Measurements from ENCODE around the gene DISP2. TPM values are rescaled to one million over a fixed set of nuclear protein-coding genes. Genes with fewer than 3 reads are reported as not detected.

The DISP2 gene
- total RNA-seq, 1 donor from 2014 or later: 0.38 TPM

- H3K9me3 Mint-ChIP-seq: no peaks in the 10 kb centered on the region
- peak; percentile 17 for TF ChIP-seq CTCF (IDR thresholded peaks at IDR 0.05)
- peaks cover 24% of the 10 kb centered on the region for H3K4me1 Mint-ChIP-seq
- intact Hi-C loops (cut with micrococcal nuclease): loop anchor here (1.0 to 5.0 kb wide), 6 partner anchors 17 to 651 kb away; partner anchors contain the start of gene PLCB2
- peak; percentile 96 for ATAC-seq (ENCODE audit: low read depth)
- H3K36me3 Mint-ChIP-seq (ENCODE audit: low read depth): no peaks in the 10 kb centered on the region
- ChIA-PET POLR2A (interaction anchor here (1.0 to 2.3 kb wide), 5 partner anchors 15 to 121 kb away, joined by 5 to 19 read pairs (median 6); partner anchors contain the start of genes INAFM2 and PLCB2), CTCF (interaction anchor here (0.7 to 13.8 kb wide), 27 partner anchors 11 to 654 kb away, joined by 3 to 310 read pairs (median 6); partner anchors contain the start of genes ANKRD63, EIF2AK4, INAFM2 and PLCB2)
- no peaks in the 10 kb centered on the region for H3K27me3 Mint-ChIP-seq
- H3K4me3 Mint-ChIP-seq: no peak overlapping the region
- peak; percentile 67 for DNase-seq
- no peak overlapping the region for H3K27ac Mint-ChIP-seq
These were observed 19.9 kb upstream of the DISP2 start for GRCh38 chr15:40338041-40338657.

GRCh38 chr15:40338921-40339620 lies 18.9 kb upstream of the DISP2 start:
- peaks cover 18% of the 10 kb centered on the region for H3K4me1 Mint-ChIP-seq
- TF ChIP-seq CTCF (IDR thresholded peaks at IDR 0.05): no peak
- no peak for DNase-seq
- POLR2A ChIA-PET: no interaction called here
- intact Hi-C loops (cut with micrococcal nuclease): loop anchor here (1.0 to 5.0 kb wide), 6 partner anchors 18 to 652 kb away; partner anchors contain the start of gene PLCB2
- H3K27me3 Mint-ChIP-seq: no peaks in the 10 kb centered on the region
- CTCF ChIA-PET: interaction anchor here (0.6 to 13.8 kb wide), 15 partner anchors 12 to 655 kb away, joined by 3 to 310 read pairs (median 8); partner anchors contain the start of genes INAFM2 and PLCB2
- no peak overlapping the region for H3K4me3 Mint-ChIP-seq
- H3K9me3 Mint-ChIP-seq: no peaks in the 10 kb centered on the region
- ATAC-seq (ENCODE audit: low read depth): no peak
- H3K36me3 Mint-ChIP-seq (ENCODE audit: low read depth): no peaks in the 10 kb centered on the region
- no peak overlapping the region for H3K27ac Mint-ChIP-seq

DNA sequence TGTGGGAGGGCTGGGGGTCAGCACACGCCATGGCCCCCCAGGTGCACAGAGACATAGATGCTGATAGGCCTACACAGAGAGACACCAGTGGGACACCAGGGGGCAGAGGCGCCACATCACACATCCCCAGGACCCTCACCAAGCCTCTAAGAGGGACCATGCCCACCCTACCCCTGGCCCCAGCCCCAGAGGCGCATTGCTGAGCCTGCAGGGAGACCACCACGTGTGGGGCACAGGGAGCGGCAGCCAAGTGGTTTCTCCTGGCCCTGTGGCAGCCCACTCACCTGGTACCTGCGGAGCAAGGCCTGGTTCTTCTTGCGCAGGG lies 18.4 kb upstream of the DISP2 start:
- DNase-seq (no peak), ATAC-seq (ENCODE audit: low read depth) (no peak)
- Mint-ChIP-seq H3K27ac (no peak overlapping the region), H3K27me3 (no peaks in the 10 kb centered on the region), H3K4me1 (peaks cover 13% of the 10 kb centered on the region), H3K36me3 (ENCODE audit: low read depth) (no peaks in the 10 kb centered on the region), H3K4me3 (no peak overlapping the region), H3K9me3 (no peaks in the 10 kb centered on the region)
- intact Hi-C loops (cut with micrococcal nuclease): loop anchor here (5.0 kb wide), 1 partner anchor 652 kb away; no protein-coding TSS in a partner anchor
- CTCF ChIA-PET: interaction anchor here (0.6 to 13.8 kb wide), 7 partner anchors 13 to 122 kb away, joined by 3 to 310 read pairs (median 41); partner anchors contain the start of genes INAFM2 and PLCB2
- POLR2A ChIA-PET: no interaction called here
- TF ChIP-seq CTCF (IDR thresholded peaks at IDR 0.05): no peak

DNA sequence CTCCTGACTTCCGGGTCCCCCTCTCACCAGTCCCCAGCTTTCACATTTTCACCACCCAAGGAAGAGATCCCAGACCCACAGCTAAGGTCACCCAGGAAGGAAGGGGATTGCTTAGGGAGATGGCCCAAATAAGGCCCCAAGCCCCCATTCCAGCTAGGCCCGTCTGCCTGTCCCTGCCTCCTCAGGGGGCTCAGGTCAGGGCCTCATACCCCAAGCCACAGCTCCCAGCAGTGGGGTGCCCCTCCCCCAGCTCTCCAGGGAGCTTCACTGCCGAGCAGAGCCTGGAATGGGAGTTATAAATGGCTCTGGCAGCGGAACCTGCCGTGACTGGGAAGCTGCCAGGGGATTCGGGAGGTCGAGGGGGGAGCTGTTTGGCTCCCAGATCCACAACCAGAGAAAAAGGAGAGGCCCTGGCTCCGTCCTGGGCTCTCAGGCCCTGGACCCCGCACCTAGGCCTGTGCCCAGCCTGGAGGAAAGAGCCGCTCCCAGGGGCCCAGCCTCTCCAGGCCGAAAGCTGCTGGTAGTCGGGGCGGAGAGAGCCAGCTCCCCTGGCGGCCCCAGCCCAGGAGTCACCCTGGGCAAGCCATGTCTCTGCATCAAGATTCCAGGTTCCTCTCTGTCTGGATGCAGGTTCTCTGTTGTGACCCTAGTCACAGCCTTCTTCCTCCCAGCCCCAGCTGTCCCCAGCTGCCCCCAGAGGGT lies 17.8 kb upstream of the DISP2 start:
- H3K4me1 Mint-ChIP-seq: peaks cover 10% of the 10 kb centered on the region
- H3K27me3 Mint-ChIP-seq: no peaks in the 10 kb centered on the region
- DNase-seq: no peak
- ChIA-PET POLR2A (no interaction called here), CTCF (interaction anchor here (0.6 to 13.8 kb wide), 8 partner anchors 13 to 123 kb away, joined by 3 to 310 read pairs (median 5); partner anchors contain the start of genes INAFM2 and PLCB2)
- no peak overlapping the region for H3K27ac Mint-ChIP-seq
- H3K36me3 Mint-ChIP-seq (ENCODE audit: low read depth): no peaks in the 10 kb centered on the region
- H3K9me3 Mint-ChIP-seq: no peaks in the 10 kb centered on the region
- intact Hi-C loops (cut with micrococcal nuclease): no loop called here
- no peak overlapping the region for H3K4me3 Mint-ChIP-seq
- TF ChIP-seq CTCF (IDR thresholded peaks at IDR 0.05): no peak
- no peak for ATAC-seq (ENCODE audit: low read depth)

All from activated B cell treated with CpG ODN at 0.5 μM for 24 hours (primary cell).